Fibroblast of lung (primary cell): ENCODE measurements around the gene PPP1R9B. TPM values are rescaled to one million over a fixed set of nuclear protein-coding genes. Genes with fewer than 3 reads are reported as not detected.

Experiments
- DNase-seq, 2 donors: peaks; one replicate each; pipeline versions ENCODE4 v3.0.0 to v3.0.0-alpha.2; 2010; ENCODE audit warnings: low read depth in 2 of 2
- H2AFZ ChIP-seq: 2 replicates; pipeline ENCODE4 v1.5.1; 2012; ENCODE audit warnings: low read length, control low read depth, inconsistent platforms
- H3K27ac ChIP-seq: 2 replicates; pipeline ENCODE4 v1.5.1; 2011; ENCODE audit warnings: low read length, control low read depth; ENCODE audit not compliant: insufficient read depth
- H3K27me3 ChIP-seq: 2 replicates; pipeline ENCODE4 v1.5.1; 2011; ENCODE audit warnings: mild to moderate bottlenecking, low read length; ENCODE audit not compliant: control insufficient read depth, insufficient read depth
- H3K36me3 ChIP-seq: 2 replicates; pipeline ENCODE4 v1.5.1; 2011; ENCODE audit warnings: low read length; ENCODE audit not compliant: control insufficient read depth, insufficient read depth
- H3K4me1 ChIP-seq: 2 replicates; pipeline ENCODE4 v1.5.1; 2011; ENCODE audit warnings: low read length; ENCODE audit not compliant: control insufficient read depth, insufficient read depth; ENCODE audit errors: extremely low read depth
- H3K4me2 ChIP-seq: 2 replicates; pipeline ENCODE4 v1.5.1; 2011; ENCODE audit warnings: low read length, control low read depth; ENCODE audit not compliant: insufficient read depth; ENCODE audit errors: extremely low read depth
- H3K4me3 ChIP-seq, 4 experiments: fragments of 200-600 bp in 1 of 4; sonication (generic) in 1 of 4; replicated peaks in 1 of 4; 2 replicates each; pipeline ENCODE4 v1.5.1; 2011 to 2016; ENCODE audit warnings: low read length in 4 of 4, low read depth in 3 of 4, mild to moderate bottlenecking in 3 of 4, control low read depth in 2 of 4, inconsistent platforms in 1 of 4, mixed read lengths in 1 of 4; ENCODE audit not compliant: insufficient read depth in 1 of 4; ENCODE audit errors: control extremely low read depth in 1 of 4
- H3K79me2 ChIP-seq: 2 replicates; pipeline ENCODE4 v1.5.1; 2012; ENCODE audit warnings: mild to moderate bottlenecking, low read length, inconsistent platforms; ENCODE audit not compliant: control insufficient read depth, insufficient read depth
- H3K9ac ChIP-seq: 2 replicates; pipeline ENCODE4 v1.5.1; 2011; ENCODE audit warnings: mild to moderate bottlenecking, low read length, control low read depth; ENCODE audit not compliant: insufficient read depth
- H3K9me3 ChIP-seq: 2 replicates; pipeline ENCODE4 v1.5.1; 2012; ENCODE audit warnings: low read depth, low read length; ENCODE audit not compliant: control insufficient read depth, insufficient read depth
- H4K20me1 ChIP-seq: 2 replicates; pipeline ENCODE4 v1.5.1; 2011; ENCODE audit warnings: low read length; ENCODE audit not compliant: control insufficient read depth, insufficient read depth; ENCODE audit errors: extremely low read depth
- CTCF ChIP-seq, 2 donors: IDR thresholded peaks in 1 of 2; conservative IDR thresholded peaks in 1 of 2; 1 replicate in 1 of 2; 2 replicates in 1 of 2; pipeline ENCODE4 v1.5.1; 2011 to 2012; ENCODE audit warnings: low read length in 2 of 2, control low read depth in 1 of 2, inconsistent platforms in 1 of 2, low read depth in 1 of 2, mild to moderate bottlenecking in 1 of 2
- EZH2 ChIP-seq: IDR thresholded peaks from 2 replicates; pipeline ENCODE4 v1.5.1; 2012; ENCODE audit warnings: low read length, control low read depth, mild to moderate bottlenecking; ENCODE audit errors: missing control alignments
- polyA plus RNA-seq, 2 donors: library from polyadenylated mRNA; depleted of rRNA in 1 of 2; stranded (reverse) in 1 of 2; unstranded in 1 of 2; fragments of >200 nt; gene quantifications; 2 replicates each; pipeline ENCODE4 v1.2.1, GENCODE V29; 2011 to 2012; ENCODE audit warnings: missing spikeins in 1 of 2
- total RNA-seq: library from RNA; depleted of rRNA; stranded (reverse); fragments of >200 nt; gene quantifications from 2 replicates; pipeline ENCODE4 v1.2.1, GENCODE V29; 2014

PPP1R9B gene
- total and polyA plus RNA-seq, 2 donors (not counting 1 experiment from before 2014, with no cell fraction given), result 22.1 to 41.5 TPM

DNA sequence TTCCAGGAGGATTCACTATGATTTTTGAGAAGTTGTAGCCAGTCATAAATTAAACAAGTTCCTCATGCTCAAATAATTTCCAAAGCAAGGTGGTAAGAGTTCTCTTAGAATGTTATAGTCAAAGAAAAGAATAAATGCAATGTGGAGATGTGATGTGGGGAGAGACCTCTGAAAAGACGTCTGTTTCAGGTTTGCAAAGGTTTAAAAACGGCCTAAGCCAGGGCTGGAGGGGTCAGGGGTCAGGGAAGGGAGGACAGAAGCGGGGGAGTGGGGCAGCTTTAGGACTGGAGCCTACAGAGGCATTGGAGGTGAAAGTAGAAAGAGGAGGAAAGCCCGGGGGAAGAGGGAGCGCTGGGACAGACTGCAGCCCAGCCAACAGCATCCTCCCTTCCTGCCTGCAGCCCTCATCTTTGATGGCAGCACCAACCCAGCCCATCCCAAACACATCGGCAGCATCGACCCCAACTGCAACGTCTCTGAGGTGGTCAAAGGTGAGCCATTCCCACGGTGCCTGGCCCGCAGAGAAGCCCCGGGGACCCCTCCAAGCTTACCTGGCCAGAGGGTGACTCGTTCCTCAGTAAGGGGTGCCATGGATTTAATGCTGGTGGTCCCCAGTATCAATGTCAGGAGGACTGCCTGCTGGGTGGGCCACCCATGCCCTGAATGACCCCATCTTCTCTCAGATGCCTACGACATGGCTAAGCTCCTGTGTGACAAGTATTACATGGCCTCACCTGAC, 43.9 kb downstream of the PPP1R9B start:
- Histone ChIP-seq H3K4me3 (no peak overlapping the region), H2AFZ (no peak overlapping the region), H3K79me2 (no peaks in the 10 kb centered on the region), H3K4me2 (no peak overlapping the region), H3K27ac (no peak overlapping the region), H3K4me1 (peaks cover 9% of the 10 kb centered on the region), H3K9me3 (no peaks in the 10 kb centered on the region), H3K27me3 (no peaks in the 10 kb centered on the region), H3K36me3 (peaks cover 2% of the 10 kb centered on the region), H3K9ac (no peak overlapping the region), H4K20me1 (no peaks in the 10 kb centered on the region)
- TF ChIP-seq EZH2 (no peak), CTCF (conservative IDR thresholded peaks at IDR 0.05 in 1 of 2, IDR thresholded peaks at IDR 0.05 in 1 of 2; ENCODE audit: low read depth in 1 of 2, low read length in 2 of 2) (no peak)
- DNase-seq, result no peak

- no peak overlapping the region for H3K4me3 ChIP-seq
- no peaks in the 10 kb centered on the region for H3K27me3 ChIP-seq
- DNase-seq, result no peak
- H3K4me2 ChIP-seq, result no peak overlapping the region
- H3K4me1 ChIP-seq, result peaks cover 13% of the 10 kb centered on the region
- no peak overlapping the region for H2AFZ ChIP-seq
- TF ChIP-seq EZH2 (no peak), CTCF (conservative IDR thresholded peaks at IDR 0.05 in 1 of 2, IDR thresholded peaks at IDR 0.05 in 1 of 2; ENCODE audit: low read depth in 1 of 2, low read length in 2 of 2) (no peak)
- H3K9ac ChIP-seq, result no peak overlapping the region
- no peaks in the 10 kb centered on the region for H3K9me3 ChIP-seq
- H3K36me3 ChIP-seq, result peaks cover 2% of the 10 kb centered on the region
- no peaks in the 10 kb centered on the region for H3K79me2 ChIP-seq
- H4K20me1 ChIP-seq, result no peaks in the 10 kb centered on the region
- H3K27ac ChIP-seq, result no peak overlapping the region
Measured at GRCh38 chr17:50105811-50106210, 44.7 kb downstream of the PPP1R9B start.

- Histone ChIP-seq H3K4me1 (peaks cover 13% of the 10 kb centered on the region), H3K9me3 (no peaks in the 10 kb centered on the region), H3K79me2 (no peaks in the 10 kb centered on the region), H3K36me3 (peaks cover 2% of the 10 kb centered on the region), H3K4me3 (no peak overlapping the region), H3K4me2 (no peak overlapping the region), H2AFZ (no peak overlapping the region), H3K27me3 (no peaks in the 10 kb centered on the region), H3K27ac (no peak overlapping the region), H4K20me1 (no peaks in the 10 kb centered on the region), H3K9ac (no peak overlapping the region)
- no peak for DNase-seq
- TF ChIP-seq CTCF (conservative IDR thresholded peaks at IDR 0.05 in 1 of 2, IDR thresholded peaks at IDR 0.05 in 1 of 2; ENCODE audit: low read depth in 1 of 2, low read length in 2 of 2) (no peak), EZH2 (no peak)
Measured at GRCh38 chr17:50103941-50104340, 46.5 kb downstream of the PPP1R9B start.
